SK-N-SH treated with all-trans-retinoic acid at 6 μM for 48 hours (cell line): ENCODE data around the gene CIITA.

Experiments
- ATAC-seq: fragments of 200-7000 bp; cut with Tn5 transposase; 3 replicates; pipeline ENCODE4 v1.9.1; 2020; ENCODE audit warnings: mild to moderate bottlenecking, moderate library complexity
- ARNTL ChIP-seq: fragments of 450-650 bp; formaldehyde crosslinking; IDR thresholded peaks from 2 replicates; pipeline ENCODE4 v1.5.0; 2020; ENCODE audit warnings: low read depth, mild to moderate bottlenecking, moderate library complexity, borderline replicate concordance
- BACH2 ChIP-seq: fragments of 250-450 bp; sonication (Bioruptor Pico); IDR thresholded peaks from 2 replicates; pipeline ENCODE4 v1.9.0; 2021; ENCODE audit warnings: mild to moderate bottlenecking, borderline replicate concordance
- CSDC2 ChIP-seq: fragments of 250-450 bp; sonication (Bioruptor Pico); IDR thresholded peaks from 2 replicates; pipeline ENCODE4 v1.5.0; 2020; ENCODE audit warnings: mild to moderate bottlenecking, moderate library complexity
- CSRNP3 ChIP-seq: fragments of 250-450 bp; sonication (Bioruptor Pico); IDR thresholded peaks from 2 replicates; pipeline ENCODE4 v1.5.1; 2021; ENCODE audit warnings: mild to moderate bottlenecking, moderate library complexity
- ESRRG ChIP-seq: fragments of 250-450 bp; sonication (Bioruptor Pico); IDR thresholded peaks from 2 replicates; pipeline ENCODE4 v1.6.1; 2021; ENCODE audit warnings: mild to moderate bottlenecking
- GLIS3 ChIP-seq: fragments of 250-450 bp; sonication (Bioruptor Pico); IDR thresholded peaks from 2 replicates; pipeline ENCODE4 v1.5.0; 2020; ENCODE audit warnings: mild to moderate bottlenecking, moderate library complexity
- ISL1 ChIP-seq: fragments of 250-450 bp; sonication (Bioruptor Pico); IDR thresholded peaks from 2 replicates; pipeline ENCODE4 v2.1.2; 2022; ENCODE audit warnings: mild to moderate bottlenecking, moderate library complexity
- OSR1 ChIP-seq: fragments of 250-450 bp; sonication (Bioruptor Pico); IDR thresholded peaks from 2 replicates; pipeline ENCODE4 v1.8.0; 2022; ENCODE audit warnings: moderate library complexity, mild to moderate bottlenecking, inconsistent platforms
- PATZ1 ChIP-seq: fragments of 250-450 bp; sonication (Bioruptor Pico); IDR thresholded peaks from 2 replicates; pipeline ENCODE4 v1.8.0; 2020; ENCODE audit warnings: mild to moderate bottlenecking, moderate library complexity, borderline replicate concordance
- POU6F1 ChIP-seq: fragments of 250-450 bp; sonication (Bioruptor Pico); IDR thresholded peaks from 2 replicates; pipeline ENCODE4 v1.8.0; 2021; ENCODE audit warnings: low read depth, mild to moderate bottlenecking, moderate library complexity, borderline replicate concordance
- PPARA ChIP-seq: fragments of 250-450 bp; sonication (Bioruptor Pico); IDR thresholded peaks from 2 replicates; pipeline ENCODE4 v1.5.0; 2020; ENCODE audit warnings: mild to moderate bottlenecking, borderline replicate concordance
- RARB ChIP-seq: fragments of 250-450 bp; sonication (Bioruptor Pico); IDR thresholded peaks from 2 replicates; pipeline ENCODE4 v1.8.0; 2021; ENCODE audit warnings: mild to moderate bottlenecking, moderate library complexity
- SNAI2 ChIP-seq: fragments of 250-450 bp; sonication (Bioruptor Pico); IDR thresholded peaks from 2 replicates; pipeline ENCODE4 v1.5.0; 2020; ENCODE audit warnings: mild to moderate bottlenecking, moderate library complexity
- TCF4 ChIP-seq: fragments of 250-450 bp; sonication (Bioruptor Pico); IDR thresholded peaks from 2 replicates; pipeline ENCODE4 v1.8.0; 2021; ENCODE audit warnings: mild to moderate bottlenecking, moderate library complexity, borderline replicate concordance
- TOX ChIP-seq: fragments of 250-450 bp; sonication (Bioruptor Pico); IDR thresholded peaks from 2 replicates; pipeline ENCODE4 v1.8.0; 2021; ENCODE audit warnings: mild to moderate bottlenecking, moderate library complexity, borderline replicate concordance
- TSHZ2 ChIP-seq: fragments of 250-450 bp; sonication (Bioruptor Pico); IDR thresholded peaks from 2 replicates; pipeline ENCODE4 v1.5.0; 2020; ENCODE audit warnings: mild to moderate bottlenecking, moderate library complexity
- ZC3H10 ChIP-seq: fragments of 250-450 bp; sonication (Bioruptor Pico); IDR thresholded peaks from 2 replicates; pipeline ENCODE4 v1.5.1; 2021; ENCODE audit warnings: mild to moderate bottlenecking, moderate library complexity
- ZFP3 ChIP-seq: fragments of 250-450 bp; sonication (Bioruptor Pico); IDR thresholded peaks from 2 replicates; pipeline ENCODE4 v1.5.0; 2020; ENCODE audit warnings: mild to moderate bottlenecking, moderate library complexity
- ZFP30 ChIP-seq: fragments of 450-650 bp; formaldehyde crosslinking; IDR thresholded peaks from 2 replicates; pipeline ENCODE4 v1.5.0; 2022; ENCODE audit warnings: mild to moderate bottlenecking, moderate library complexity
- ZNF565 ChIP-seq: fragments of 450-650 bp; formaldehyde crosslinking; conservative IDR thresholded peaks from 2 replicates; pipeline ENCODE4 v1.5.0; 2020; ENCODE audit warnings: low read depth, mild to moderate bottlenecking, moderate library complexity
- ZNF70 ChIP-seq: fragments of 450-650 bp; formaldehyde crosslinking; IDR thresholded peaks from 2 replicates; pipeline ENCODE4 v1.5.0; 2020; ENCODE audit warnings: mild to moderate bottlenecking, moderate library complexity
- ZNF8 ChIP-seq: fragments of 450-650 bp; formaldehyde crosslinking; IDR thresholded peaks from 2 replicates; pipeline ENCODE4 v1.5.0; 2020; ENCODE audit warnings: mild to moderate bottlenecking, moderate library complexity

Gene CIITA

GRCh38 chr16:10938321-10938720 lies 61.3 kb downstream of the CIITA start:
- no peak for ATAC-seq
- TF ChIP-seq SNAI2 (CRISPR knock-in tag): no peak
- TF ChIP-seq ARNTL (CRISPR knock-in tag): no peak
- TF ChIP-seq BACH2 (CRISPR knock-in tag): no peak
- no peak for TF ChIP-seq ZC3H10 (CRISPR knock-in tag)

GRCh38 chr16:10938796-10939648 lies 62.0 kb downstream of the CIITA start:
- ATAC-seq: no peak
- no peak for TF ChIP-seq PATZ1
- no peak for TF ChIP-seq POU6F1 (CRISPR knock-in tag)
- no peak for TF ChIP-seq CSDC2
- TF ChIP-seq ZNF565 (CRISPR knock-in tag): no peak
- TF ChIP-seq ZNF70 (CRISPR knock-in tag): no peak
- TF ChIP-seq OSR1 (CRISPR knock-in tag): no peak
- TF ChIP-seq CSRNP3 (CRISPR knock-in tag): no peak
- no peak for TF ChIP-seq ARNTL (CRISPR knock-in tag)
- no peak for TF ChIP-seq ISL1 (CRISPR knock-in tag)
- TF ChIP-seq ZFP30 (CRISPR knock-in tag): no peak
- TF ChIP-seq PPARA (CRISPR knock-in tag): no peak
- TF ChIP-seq ZC3H10 (CRISPR knock-in tag): no peak
- no peak for TF ChIP-seq ESRRG
- TF ChIP-seq TOX: no peak
- no peak for TF ChIP-seq TSHZ2 (CRISPR knock-in tag)
- TF ChIP-seq RARB (CRISPR knock-in tag): no peak

- TF ChIP-seq ZNF8 (CRISPR knock-in tag) (no peak), TOX (no peak), POU6F1 (CRISPR knock-in tag) (no peak), ZFP3 (CRISPR knock-in tag) (no peak), ISL1 (CRISPR knock-in tag) (no peak), TCF4 (CRISPR knock-in tag) (no peak), ESRRG (no peak), PPARA (CRISPR knock-in tag) (no peak), ZFP30 (CRISPR knock-in tag) (no peak), CSDC2 (no peak), ZNF70 (CRISPR knock-in tag) (no peak), OSR1 (CRISPR knock-in tag) (no peak), BACH2 (CRISPR knock-in tag) (no peak), ZNF565 (CRISPR knock-in tag) (no peak), TSHZ2 (CRISPR knock-in tag) (no peak), GLIS3 (CRISPR knock-in tag) (no peak), RARB (CRISPR knock-in tag) (no peak)
- TF ChIP-seq, all 23 proteins: peak for 0
- ATAC-seq: no peak
Measured at GRCh38 chr16:10939649-10940234, 62.7 kb downstream of the CIITA start.
